Panc1 (cell line): ENCODE data around the gene BCR. TPM values are rescaled to one million over a fixed set of nuclear protein-coding genes. Genes with fewer than 3 reads are reported as not detected.
A peak's percentile ranks its signal among the peaks of the same experiment; 100 is the strongest.

Experiments
- ATAC-seq: fragments of 200-7000 bp; cut with Tn5 transposase; 2 replicates; pipeline ENCODE4 v1.9.1; 2020; ENCODE audit warnings: mild to moderate bottlenecking, moderate library complexity
- BruUV-seq: library from RNA; stranded (reverse); fragments of 400-500 nt; replicated peaks from 2 replicates; lab custom pipeline; 2021; lab: Mats Ljungman, UMichigan
- CTCF ChIA-PET: fragments of 300-600 bp; sonication (Branson Sonifier 250); formaldehyde crosslinking; loops from one replicate; lab custom pipeline; 2022; ENCODE audit warnings: antibody characterized with exemption; lab: Charles Lee
- POLR2A ChIA-PET: fragments of 300-600 bp; sonication (Branson Sonifier 250); formaldehyde crosslinking; loops from one replicate; lab custom pipeline; 2022; ENCODE audit warnings: antibody characterized with exemption; lab: Charles Lee
- DNase-seq: peaks from one replicate; pipeline ENCODE4 v3.0.0-alpha.2; 2010; ENCODE audit warnings: low read depth, low spot score
- H3K27ac ChIP-seq: 2 replicates; pipeline ENCODE4 v1.5.1; 2011; ENCODE audit warnings: mild to moderate bottlenecking, low read length, inconsistent platforms
- H3K27me3 ChIP-seq: fragments of 200-500 bp; sonication (Bioruptor generic); 2 replicates; pipeline ENCODE4 v1.6.0; 2014; ENCODE audit warnings: low read length, inconsistent platforms; ENCODE audit not compliant: control insufficient read depth, insufficient read depth
- H3K36me3 ChIP-seq: fragments of 200-500 bp; sonication (Bioruptor generic); 2 replicates; pipeline ENCODE4 v1.5.1; 2014; ENCODE audit warnings: inconsistent platforms, mild to moderate bottlenecking, low read length, moderate library complexity; ENCODE audit not compliant: control insufficient read depth, insufficient read depth
- H3K4me1 ChIP-seq: 2 replicates; pipeline ENCODE4 v1.5.1; 2011; ENCODE audit warnings: inconsistent platforms, mild to moderate bottlenecking, low read length, moderate library complexity; ENCODE audit not compliant: control insufficient read depth, insufficient read depth
- H3K4me3 ChIP-seq, 2 experiments: 2 replicates each; pipeline ENCODE4 v1.5.1; 2011 to 2012; ENCODE audit warnings: low read depth in 2 of 2, low read length in 2 of 2, mild to moderate bottlenecking in 2 of 2, inconsistent platforms in 1 of 2, moderate library complexity in 1 of 2
- H3K9me3 ChIP-seq: fragments of 200-500 bp; sonication (Bioruptor generic); 2 replicates; pipeline ENCODE4 v1.5.1; 2014; ENCODE audit warnings: low read depth, mild to moderate bottlenecking, inconsistent platforms, low read length, moderate library complexity; ENCODE audit not compliant: control insufficient read depth, insufficient read depth
- CTCF ChIP-seq: fragments of 450-650 bp; IDR thresholded peaks from 2 replicates; pipeline ENCODE4 v1.5.1; 2017; ENCODE audit warnings: mild to moderate bottlenecking
- POLR2AphosphoS5 ChIP-seq: IDR thresholded peaks from 2 replicates; pipeline ENCODE4 v1.6.1; 2012; ENCODE audit warnings: mild to moderate bottlenecking, low read depth, low read length, moderate library complexity
- REST ChIP-seq, 2 experiments: IDR thresholded peaks; 2 replicates each; pipeline ENCODE4 v1.6.1; 2011 to 2012; ENCODE audit warnings: low read depth in 2 of 2, control low read depth in 1 of 2, low read length in 1 of 2, mild to moderate bottlenecking in 1 of 2, moderate library complexity in 1 of 2; ENCODE audit not compliant: insufficient read depth in 1 of 2
- SIN3A ChIP-seq: IDR thresholded peaks from 2 replicates; pipeline ENCODE4 v1.6.1; 2012; ENCODE audit warnings: low read depth, mild to moderate bottlenecking, low read length, moderate library complexity, borderline replicate concordance; ENCODE audit not compliant: insufficient read depth
- TCF7L2 ChIP-seq: IDR thresholded peaks from 2 replicates; pipeline ENCODE4 v1.6.1; 2011; ENCODE audit warnings: mild to moderate bottlenecking, low read depth, low read length, inconsistent platforms
- in situ Hi-C: cut with HindIII; loops from 2 replicates; pipeline ENCODE4 v1.10.0; 2016; ENCODE audit warnings: low sequenced_read_pairs, low pct_unique_long_range_greater_than_20kb
- intact Hi-C: fragments of 100-400 bp; cut with micrococcal nuclease; formaldehyde crosslinking; loops from one replicate; pipeline ENCODE4 v1.10.0; 2022; ENCODE audit not compliant: unreplicated experiment
- total RNA-seq: library from RNA; stranded (reverse); gene quantifications from one replicate; pipeline ENCODE4 v1.2.1, GENCODE V29; 2021; ENCODE audit not compliant: unreplicated experiment

The BCR gene
- total RNA-seq, 1 experiment from 2014 or later: 32.1 TPM

GRCh38 chr22:23178512-23179254 lies 1.6 kb upstream of the BCR start:
- CTCF ChIA-PET: interaction anchor here (0.7 to 1.6 kb wide), 5 partner anchors 51 to 1233 kb away, joined by 3 to 27 read pairs (median 3); no protein-coding TSS in a partner anchor
- Histone ChIP-seq H3K27me3 (no peaks in the 10 kb centered on the region), H3K4me3 (no peak overlapping the region), H3K36me3 (no peaks in the 10 kb centered on the region; the same call in 1 of the 2 replicates), H3K9me3 (no peaks in the 10 kb centered on the region), H3K4me1 (peaks cover 8% of the 10 kb centered on the region), H3K27ac (no peak overlapping the region)
- peak; percentile 58; the same call in 1 of the 2 replicates for ATAC-seq
- intact Hi-C loops (loop anchor here (2.0 kb wide), 1 partner anchor 106 kb away; no protein-coding TSS in a partner anchor), in situ Hi-C loops (no loop called here)
- TF ChIP-seq CTCF: peak; percentile 93
- no peak for TF ChIP-seq REST (IDR thresholded peaks at IDR 0.05; ENCODE audit: insufficient read depth in 1 of 2, low read depth in 2 of 2, low read length in 1 of 2)
- TF ChIP-seq POLR2AphosphoS5: no peak
- no peak for TF ChIP-seq SIN3A
- POLR2A ChIA-PET: no interaction called here
- DNase-seq: peak; percentile 28
- BruUV-seq: no TSS peak

- ATAC-seq (peak; percentile 35), DNase-seq (no peak)
- peak overlapping the region; percentile 52 to 66 for H3K4me3 ChIP-seq
- H3K9me3 ChIP-seq: no peaks in the 10 kb centered on the region
- CTCF ChIA-PET: interaction anchor here (1.0 to 1.6 kb wide), 2 partner anchors 102 kb away, joined by 5 to 27 read pairs; no protein-coding TSS in a partner anchor
- intact Hi-C loops (loop anchor here (2.0 to 10.0 kb wide), 2 partner anchors 65 to 105 kb away; no protein-coding TSS in a partner anchor), in situ Hi-C loops (no loop called here)
- no TSS peak for BruUV-seq
- no peak for TF ChIP-seq TCF7L2
- H3K4me1 ChIP-seq: peaks cover 18% of the 10 kb centered on the region
- H3K36me3 ChIP-seq: no peaks in the 10 kb centered on the region; the same call in 1 of the 2 replicates
- no peaks in the 10 kb centered on the region for H3K27me3 ChIP-seq
- H3K27ac ChIP-seq: peak overlapping the region; percentile 74
- POLR2A ChIA-PET: no interaction called here
Observed at GRCh38 chr22:23179381-23180299, 669 bp upstream of the BCR start.
